ENCODE measurements around the gene VAT1L. TPM values are rescaled to one million over a fixed set of nuclear protein-coding genes. Genes with fewer than 3 reads are reported as not detected.

Gene VAT1L
- total RNA-seq, 1 experiment from 2014 or later = not detected

GRCh38 chr16:77812856-77813500 is 24.6 kb downstream of the VAT1L start:
- in situ Hi-C loops (cut with HindIII; ENCODE audit: low pct_unique_long_range_greater_than_20kb, low sequenced_read_pairs) = no loop called here

DNA sequence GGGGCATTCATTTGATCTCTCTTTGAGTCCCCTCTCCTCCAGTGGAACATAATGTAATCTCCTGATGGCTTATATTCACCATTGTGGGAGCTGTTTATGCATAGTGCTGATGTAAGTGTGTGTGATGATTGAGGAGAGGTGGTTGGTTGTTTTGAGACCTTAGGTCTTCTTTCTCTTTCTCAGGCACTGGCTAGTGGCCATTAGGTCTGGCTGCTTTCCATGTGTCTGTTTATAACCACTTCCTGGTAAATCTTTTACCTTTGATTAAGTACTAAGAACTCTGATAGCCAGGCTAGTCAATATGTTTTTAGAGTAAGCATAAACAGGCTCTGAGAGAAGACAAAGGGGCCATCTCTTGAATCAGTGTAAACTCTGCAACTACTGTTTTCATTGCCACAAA is 27.9 kb downstream of the VAT1L start:
- in situ Hi-C loops (cut with HindIII; ENCODE audit: low pct_unique_long_range_greater_than_20kb, low sequenced_read_pairs) = no loop called here

More at GRCh38 chr16:77812856-77813500, 24.6 kb downstream of the VAT1L start:
- DNase-seq (ENCODE audit: low read depth) = no peak

DNA sequence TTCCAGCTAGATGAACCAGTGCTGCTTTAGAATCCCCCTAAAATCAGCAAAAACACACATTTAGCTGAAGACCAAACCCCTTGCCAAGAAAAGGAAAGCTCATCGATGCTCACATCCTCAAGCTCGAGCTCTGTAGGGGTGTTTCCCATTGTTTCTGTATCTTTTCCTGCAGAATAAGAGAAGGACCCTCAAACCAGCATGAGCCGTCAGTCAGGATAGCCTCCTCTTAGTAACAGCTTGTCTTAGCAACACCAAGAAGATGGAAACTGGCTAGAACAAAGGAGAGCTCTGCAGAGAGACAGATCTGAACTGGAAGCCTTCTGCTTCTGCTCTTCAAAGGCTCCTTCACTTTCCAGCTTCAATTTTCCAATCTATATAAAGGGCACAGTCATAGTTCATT is 32.0 kb downstream of the VAT1L start:
- in situ Hi-C loops (cut with HindIII; ENCODE audit: low pct_unique_long_range_greater_than_20kb, low sequenced_read_pairs) = no loop called here
- no peak for DNase-seq (ENCODE audit: low read depth)

More for the DNA sequence above, 27.9 kb downstream of the VAT1L start:
- DNase-seq (ENCODE audit: low read depth) = peak; percentile 9

DNA sequence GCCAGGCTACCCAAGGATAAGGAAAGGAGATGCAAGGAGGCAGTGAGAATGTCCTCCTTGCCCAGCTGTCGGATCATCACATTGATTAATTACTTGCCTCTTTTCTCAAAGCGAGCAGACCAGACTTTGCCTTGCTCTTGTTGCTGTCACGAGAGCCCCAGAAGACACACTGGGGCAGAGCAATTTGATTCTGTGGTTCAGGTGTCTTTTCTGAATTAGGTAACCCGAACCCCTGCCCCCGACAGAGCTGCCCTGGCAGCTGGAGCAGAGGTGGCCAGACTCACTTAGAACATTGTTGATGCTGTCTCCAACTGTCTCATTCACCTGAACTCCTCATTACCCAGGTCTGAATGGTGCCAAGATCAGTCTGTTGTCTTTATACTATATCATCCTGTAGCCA is 34.3 kb downstream of the VAT1L start:
- DNase-seq (ENCODE audit: low read depth) = no peak
- in situ Hi-C loops (cut with HindIII; ENCODE audit: low pct_unique_long_range_greater_than_20kb, low sequenced_read_pairs) = no loop called here

DNA sequence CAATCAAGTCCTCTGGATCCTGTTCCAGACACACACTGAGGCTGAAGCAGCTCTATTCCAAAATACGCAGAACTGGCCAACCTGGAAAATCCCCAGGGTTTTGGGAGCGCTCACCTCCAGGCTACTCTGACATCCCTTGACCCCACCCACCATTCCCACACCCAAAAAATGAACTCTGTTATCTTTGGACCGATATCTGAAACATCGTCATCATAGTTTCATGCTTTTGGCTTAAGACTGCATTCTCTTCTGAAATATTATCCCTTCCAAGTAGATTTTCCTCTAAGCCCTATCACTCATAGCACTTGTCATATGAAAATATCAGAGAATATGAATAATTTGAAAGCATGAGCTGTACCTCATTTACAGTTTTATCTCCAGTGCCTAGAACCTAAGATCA is 34.7 kb downstream of the VAT1L start:
- in situ Hi-C loops (cut with HindIII; ENCODE audit: low pct_unique_long_range_greater_than_20kb, low sequenced_read_pairs) = no loop called here
- no peak for DNase-seq (ENCODE audit: low read depth)

- in situ Hi-C loops (cut with HindIII; ENCODE audit: low pct_unique_long_range_greater_than_20kb, low sequenced_read_pairs) = no loop called here
- no peak for DNase-seq (ENCODE audit: low read depth)
Observed at GRCh38 chr16:77825196-77825595, 36.8 kb downstream of the VAT1L start.

DNA sequence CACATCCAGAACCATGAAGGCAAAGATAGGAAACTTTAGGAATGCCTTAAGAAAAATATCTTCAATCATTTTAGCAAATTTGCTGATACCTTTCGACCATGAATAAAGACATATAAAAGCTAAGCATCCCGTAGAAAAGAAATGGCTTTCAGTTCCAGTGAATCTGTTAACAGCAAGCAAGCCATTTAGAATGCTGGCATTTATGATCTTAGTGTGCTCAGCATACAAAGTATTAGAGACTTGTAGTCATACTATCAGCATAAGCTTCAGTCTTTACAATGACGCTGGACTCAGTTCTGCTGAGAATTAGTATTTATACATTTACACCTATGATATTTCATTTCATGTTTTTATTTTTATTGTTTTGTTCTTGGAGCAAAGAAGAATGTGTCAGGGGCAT is 38.7 kb downstream of the VAT1L start:
- in situ Hi-C loops (cut with HindIII; ENCODE audit: low pct_unique_long_range_greater_than_20kb, low sequenced_read_pairs) = no loop called here
- no peak for DNase-seq (ENCODE audit: low read depth)

GRCh38 chr16:77833921-77834634 is 45.7 kb downstream of the VAT1L start:
- DNase-seq (ENCODE audit: low read depth) = no peak
- in situ Hi-C loops (cut with HindIII; ENCODE audit: low pct_unique_long_range_greater_than_20kb, low sequenced_read_pairs) = no loop called here

DNA sequence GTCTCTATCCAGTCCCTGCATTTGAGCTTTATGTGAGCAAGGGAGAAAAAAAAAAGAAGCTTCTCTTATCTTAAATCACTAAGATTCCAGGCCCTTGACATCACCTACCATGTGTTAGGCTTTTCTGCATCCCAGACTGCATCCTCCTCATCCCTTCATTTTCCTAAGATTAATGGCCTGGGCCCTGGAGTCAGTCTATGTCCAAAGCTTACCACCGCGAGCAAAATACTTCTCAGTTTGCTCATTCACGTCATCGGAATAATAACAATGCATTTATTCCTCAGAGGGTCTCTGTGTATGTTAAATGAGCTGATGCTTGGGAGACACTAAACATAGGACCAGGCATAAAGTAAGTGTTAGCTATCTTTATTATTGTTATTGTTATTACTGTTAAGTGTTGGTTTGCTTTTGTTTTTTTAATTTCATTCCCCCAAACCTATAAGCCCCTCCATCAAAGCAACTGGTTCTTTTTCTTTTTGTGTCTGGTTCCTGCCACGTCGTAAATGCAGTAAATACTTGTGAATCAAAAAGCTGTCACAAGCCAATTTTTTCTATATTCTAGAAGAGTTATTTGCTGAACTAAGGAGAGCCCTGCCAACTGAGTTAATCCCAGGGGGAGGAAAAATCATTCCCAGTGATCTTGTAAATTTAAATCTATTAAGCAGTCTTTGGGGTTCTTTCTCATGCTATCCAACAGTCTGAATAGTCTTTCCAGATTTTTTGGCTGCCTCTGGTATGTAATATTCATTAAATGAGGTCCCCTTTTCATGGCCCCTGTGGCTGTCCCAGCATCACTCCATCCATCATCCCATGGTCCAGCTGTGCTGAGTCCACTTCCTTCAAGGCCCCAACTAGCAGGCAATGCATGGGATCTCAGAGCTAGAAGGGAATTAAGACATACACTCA is 46.5 kb downstream of the VAT1L start:
- in situ Hi-C loops (cut with HindIII; ENCODE audit: low pct_unique_long_range_greater_than_20kb, low sequenced_read_pairs) = no loop called here
- no peak for DNase-seq (ENCODE audit: low read depth)

DNA sequence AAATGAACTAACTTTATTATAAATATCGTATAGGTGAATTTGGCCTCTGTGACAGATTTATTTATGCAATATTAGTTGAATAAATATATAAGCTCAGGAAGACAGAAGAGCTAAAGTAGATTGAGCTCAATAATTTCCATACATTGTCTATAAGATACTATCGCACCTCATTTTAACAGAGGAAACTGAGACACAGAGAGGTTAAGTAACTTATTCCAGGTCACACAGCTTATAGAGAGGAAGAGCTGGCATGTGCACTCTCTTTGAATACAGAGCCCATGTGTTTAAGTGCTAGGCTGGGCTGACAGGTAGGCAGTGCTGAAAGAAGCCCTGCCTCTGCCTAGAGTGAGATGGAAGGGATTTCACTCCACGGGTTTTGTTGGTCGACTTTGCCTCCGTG is 48.4 kb downstream of the VAT1L start:
- DNase-seq (ENCODE audit: low read depth) = no peak

DNA sequence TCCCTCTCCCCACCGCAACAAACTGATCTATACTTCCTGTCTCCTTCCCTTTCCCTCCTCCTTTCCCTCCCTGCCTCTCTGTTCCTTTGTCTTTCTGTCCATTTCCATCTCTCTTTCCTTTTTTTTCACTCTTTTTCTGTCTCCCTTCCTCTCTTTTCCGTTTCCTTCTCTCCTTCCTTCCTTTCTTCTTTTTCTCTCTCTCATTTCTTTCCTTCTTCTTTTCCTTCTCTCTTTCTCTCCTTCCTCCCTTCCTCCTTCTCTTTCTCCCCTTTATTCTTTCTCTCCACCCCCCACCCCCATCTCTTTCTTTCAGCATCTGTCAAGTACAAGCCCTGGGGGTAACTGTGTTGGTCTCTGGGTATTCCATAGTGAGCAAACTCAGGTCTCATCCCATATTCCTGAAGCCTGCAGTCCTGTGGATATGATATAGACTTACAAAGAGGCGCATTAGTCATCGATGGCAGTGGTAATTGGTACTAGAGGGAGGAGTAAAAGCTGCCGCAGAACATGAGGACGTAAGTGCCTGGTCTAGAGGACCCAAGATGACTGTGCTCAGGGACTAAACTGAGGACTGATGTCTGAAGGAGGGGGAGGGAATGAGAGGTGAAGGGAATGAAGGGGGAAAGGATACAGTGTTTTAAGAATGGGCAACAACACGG is 50.4 kb downstream of the VAT1L start:
- DNase-seq (ENCODE audit: low read depth) = no peak
- in situ Hi-C loops (cut with HindIII; ENCODE audit: low pct_unique_long_range_greater_than_20kb, low sequenced_read_pairs) = no loop called here

More for the DNA sequence above, 48.4 kb downstream of the VAT1L start:
- in situ Hi-C loops (cut with HindIII; ENCODE audit: low pct_unique_long_range_greater_than_20kb, low sequenced_read_pairs) = no loop called here

GRCh38 chr16:77840093-77840492 is 51.7 kb downstream of the VAT1L start:
- in situ Hi-C loops (cut with HindIII; ENCODE audit: low pct_unique_long_range_greater_than_20kb, low sequenced_read_pairs) = no loop called here

DNA sequence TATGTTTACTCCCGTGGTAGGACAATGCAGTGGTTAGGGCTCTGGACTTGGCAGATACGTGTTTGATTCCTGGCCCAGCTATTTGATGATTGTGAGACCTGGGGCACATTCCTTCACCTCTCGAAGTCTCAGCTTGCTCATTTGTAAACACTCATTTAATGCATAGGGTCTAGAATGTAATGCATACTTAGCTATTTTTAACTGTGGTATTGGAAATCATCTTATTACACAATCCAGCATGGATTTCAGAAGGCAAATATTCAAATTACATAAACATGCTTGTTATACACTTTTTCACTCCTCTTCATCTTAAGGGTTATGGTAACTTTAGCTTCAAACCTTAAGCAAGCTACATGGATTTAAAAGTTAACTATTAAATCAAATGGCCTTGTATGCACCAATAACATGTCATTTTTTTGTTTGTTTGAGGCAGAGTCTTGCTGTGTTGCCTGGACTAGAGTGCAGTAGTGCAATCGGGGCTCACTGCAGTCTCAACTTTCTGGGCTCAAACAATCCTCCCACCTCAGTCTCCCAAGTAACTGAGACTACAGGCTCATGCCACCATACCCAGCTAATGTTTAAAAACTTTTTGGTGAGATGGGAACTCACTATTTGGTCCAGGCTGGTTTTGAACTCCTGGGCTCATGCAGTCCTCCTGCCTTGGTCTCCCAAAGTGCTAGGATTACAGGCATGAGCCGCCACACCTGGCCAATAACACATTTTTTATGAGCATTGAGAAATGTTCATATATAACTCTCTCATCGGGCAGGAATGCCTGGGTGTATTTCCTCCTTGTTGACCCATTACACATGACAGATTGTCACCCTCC is 52.5 kb downstream of the VAT1L start:
- in situ Hi-C loops (cut with HindIII; ENCODE audit: low pct_unique_long_range_greater_than_20kb, low sequenced_read_pairs) = no loop called here
- DNase-seq (ENCODE audit: low read depth) = no peak

More at GRCh38 chr16:77840093-77840492, 51.7 kb downstream of the VAT1L start:
- no peak for DNase-seq (ENCODE audit: low read depth)

GRCh38 chr16:77841502-77841763 is 53.1 kb downstream of the VAT1L start:
- DNase-seq (ENCODE audit: low read depth) = no peak
- in situ Hi-C loops (cut with HindIII; ENCODE audit: low pct_unique_long_range_greater_than_20kb, low sequenced_read_pairs) = no loop called here

- in situ Hi-C loops (cut with HindIII; ENCODE audit: low pct_unique_long_range_greater_than_20kb, low sequenced_read_pairs) = no loop called here
- no peak for DNase-seq (ENCODE audit: low read depth)
Observed at GRCh38 chr16:77842468-77842867, 54.1 kb downstream of the VAT1L start.

DNA sequence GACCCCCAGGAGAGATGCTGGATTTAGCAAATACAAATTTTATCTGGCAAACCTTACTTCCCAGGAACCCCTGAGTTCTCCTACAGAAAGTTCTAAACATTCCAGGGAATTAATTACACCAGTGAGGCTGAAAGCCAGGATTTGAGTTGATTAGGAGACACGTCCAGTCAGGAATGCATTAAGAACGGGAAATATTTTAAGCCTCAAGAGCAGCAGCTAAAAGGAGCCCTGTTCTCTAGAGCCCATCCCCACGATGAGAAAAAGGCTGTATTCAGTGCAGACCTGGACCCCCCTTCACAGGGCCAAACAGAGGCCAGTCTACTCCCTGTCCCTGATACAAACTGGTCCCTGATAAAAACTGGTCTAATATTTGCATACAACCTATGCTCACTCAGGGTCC is 55.0 kb downstream of the VAT1L start:
- DNase-seq (ENCODE audit: low read depth) = no peak
- in situ Hi-C loops (cut with HindIII; ENCODE audit: low pct_unique_long_range_greater_than_20kb, low sequenced_read_pairs) = no loop called here

GRCh38 chr16:77844801-77845200 is 56.4 kb downstream of the VAT1L start:
- in situ Hi-C loops (cut with HindIII; ENCODE audit: low pct_unique_long_range_greater_than_20kb, low sequenced_read_pairs) = no loop called here
- DNase-seq (ENCODE audit: low read depth) = no peak

DNA sequence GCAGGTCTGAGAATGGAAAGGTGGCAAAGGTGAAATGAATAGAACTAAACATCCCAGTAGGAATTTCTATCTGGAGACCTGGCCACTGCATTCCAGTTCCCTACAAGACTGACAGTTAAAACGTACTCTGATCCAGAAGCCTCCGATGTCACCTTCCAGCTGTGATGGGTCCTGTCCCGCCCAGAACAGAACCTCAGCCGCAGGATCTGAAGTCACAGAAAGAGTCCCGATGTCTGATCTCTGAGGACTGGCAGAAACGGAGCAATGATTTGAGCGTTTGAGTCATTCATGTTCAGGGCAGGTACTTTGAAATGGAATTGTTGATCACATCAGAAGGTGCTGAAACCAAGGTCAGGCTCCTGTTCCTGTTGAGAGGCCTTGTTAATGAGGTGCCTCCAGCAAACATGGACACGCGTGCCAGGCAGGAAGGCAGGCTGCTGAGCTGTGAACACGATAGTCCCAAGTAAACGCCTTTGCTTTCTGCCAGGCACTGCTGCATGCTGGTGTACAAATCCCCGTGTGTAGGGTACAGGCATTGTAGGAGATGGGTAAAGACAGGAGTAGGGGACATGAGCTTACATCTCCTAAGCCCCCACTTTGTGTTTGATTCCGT is 61.4 kb downstream of the VAT1L start:
- in situ Hi-C loops (cut with HindIII; ENCODE audit: low pct_unique_long_range_greater_than_20kb, low sequenced_read_pairs) = no loop called here
- DNase-seq (ENCODE audit: low read depth) = no peak

All from Caki2 (cell line).